Caki2 (cell line): ENCODE results near the gene AGMAT. TPM values are rescaled to one million over a fixed set of nuclear protein-coding genes. Genes with fewer than 3 reads are reported as not detected.
A peak's percentile ranks its signal among the peaks of the same experiment; 100 is the strongest.
"Not testable (repeated sequence)": the region's sequence is repeated elsewhere in the genome, so short reads cannot be mapped to it uniquely, and the experiment has no call there.

ENCODE experiments used
- DNase-seq: peaks from one replicate; pipeline ENCODE4 v3.0.0-alpha.2; 2015; ENCODE audit warnings: low read depth
- in situ Hi-C: cut with HindIII; loops from 2 replicates; pipeline ENCODE4 v1.10.0; 2016; ENCODE audit warnings: low sequenced_read_pairs, low pct_unique_long_range_greater_than_20kb, mixed read lengths
- total RNA-seq: library from RNA; depleted of rRNA; stranded (reverse); fragments of >200 nt; shearing (Covaris generic); gene quantifications from 2 replicates; pipeline ENCODE4 v1.2.3, GENCODE V29; 2014; ENCODE audit warnings: low replicate concordance

The AGMAT gene
- total RNA-seq, 1 experiment from 2014 or later, result 0.10 TPM

DNA sequence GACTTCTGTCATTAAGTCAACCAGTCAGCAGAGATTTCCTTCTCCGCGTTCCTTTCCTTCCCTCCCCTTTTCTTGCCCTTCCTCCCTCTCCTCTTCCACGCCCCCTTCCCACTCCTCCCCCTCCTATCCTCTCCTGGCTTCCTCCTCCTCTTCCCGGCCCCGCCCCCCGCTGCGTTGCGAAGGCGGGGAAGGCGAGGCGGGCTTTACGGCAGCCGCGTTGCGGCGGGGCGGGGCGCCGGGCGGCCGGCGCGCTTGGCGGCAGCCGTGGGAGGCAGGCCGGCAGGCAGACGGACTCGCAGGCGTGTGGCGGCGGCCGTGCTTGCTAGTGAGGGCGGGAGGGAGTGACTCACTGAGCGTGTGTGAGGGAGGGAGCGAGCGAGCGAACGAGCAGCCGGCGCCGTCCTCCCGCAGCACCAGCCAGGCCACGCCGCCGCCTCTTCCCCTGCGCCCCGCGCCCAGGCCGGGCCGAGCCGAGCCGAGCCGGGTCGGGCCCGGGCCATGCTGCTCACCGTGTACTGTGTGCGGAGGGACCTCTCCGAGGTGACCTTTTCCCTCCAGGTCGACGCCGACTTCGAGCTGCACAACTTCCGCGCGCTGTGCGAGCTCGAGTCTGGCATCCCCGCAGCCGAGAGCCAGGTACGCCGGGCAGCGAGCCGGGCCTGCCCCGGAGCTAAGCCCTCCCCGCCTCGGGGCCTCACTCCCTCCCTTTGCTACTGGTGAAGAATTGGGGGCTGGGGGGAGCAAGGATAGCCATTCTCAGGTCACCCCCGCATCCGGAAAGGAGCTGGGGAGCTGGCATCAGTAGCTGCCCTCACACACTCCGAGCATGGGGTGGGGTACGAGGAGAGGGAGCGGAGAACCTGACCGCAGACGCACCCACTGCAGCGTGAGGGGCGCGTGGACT, 32.6 kb upstream of the AGMAT start, which contains the start of gene DDI2:
DDI2 (plus strand) TSS at position 286 of the 904 bp plus-strand sequence; CDS start at position 499, 213 bp downstream.
- in situ Hi-C loops, result no loop called here
- peak; percentile 99 for DNase-seq

DNA sequence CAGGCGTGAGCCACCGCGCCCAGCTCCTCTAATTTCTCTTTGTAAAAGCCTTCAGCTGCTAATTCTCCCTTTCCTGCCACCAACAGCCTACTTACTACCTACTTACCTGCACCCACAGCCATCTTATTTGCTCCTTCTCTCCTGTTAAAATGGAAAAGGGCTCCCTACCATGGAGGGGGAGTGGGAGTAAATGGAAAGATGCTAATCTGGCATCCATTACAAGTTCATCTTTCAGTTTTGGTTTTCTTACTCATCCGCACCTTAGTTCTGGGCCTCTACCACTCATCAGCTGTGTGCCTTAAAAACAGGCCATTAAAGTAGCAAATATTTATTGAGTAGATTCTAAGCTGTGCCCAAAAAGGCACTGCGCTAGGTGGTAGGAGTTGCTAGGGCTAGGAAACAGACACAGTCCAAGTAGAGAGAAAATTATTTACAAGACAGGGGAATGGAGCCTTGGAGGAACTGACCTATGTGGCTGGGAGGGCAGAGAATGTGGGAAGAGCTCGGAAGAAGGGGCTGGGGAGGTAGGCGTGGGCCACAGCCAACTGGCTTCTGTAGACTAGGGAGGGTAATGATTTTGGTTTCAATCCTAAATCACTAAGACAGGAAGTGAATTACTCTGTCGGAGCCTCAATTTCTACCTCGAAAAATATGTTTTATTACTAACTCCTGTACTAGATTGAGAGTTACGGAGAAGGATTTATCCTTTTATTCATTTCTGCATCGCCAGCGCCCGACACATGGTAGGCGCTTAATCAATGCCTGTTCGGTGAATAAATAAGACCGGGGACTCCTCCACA, 31.7 kb upstream of the AGMAT start:
- no peak for DNase-seq
- in situ Hi-C loops, result no loop called here

DNA sequence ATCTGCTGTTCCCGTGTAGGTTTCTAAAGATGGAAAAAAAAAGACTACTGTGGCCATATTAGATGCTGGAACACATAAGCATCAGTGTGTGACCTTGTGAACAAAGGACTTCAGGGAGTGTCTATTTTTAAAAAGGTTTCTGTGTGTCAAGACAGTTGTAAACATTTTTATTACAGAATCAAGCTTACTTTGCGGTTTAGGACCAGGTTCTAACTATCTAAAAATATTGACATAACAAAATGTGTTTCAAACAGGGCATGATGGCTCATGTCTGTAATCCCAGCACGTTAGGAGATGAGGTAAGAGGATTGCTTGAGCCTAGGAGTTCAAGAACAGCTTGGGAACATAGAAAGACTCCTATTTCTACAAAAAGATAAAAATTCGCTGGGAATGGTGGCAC, 25.3 kb upstream of the AGMAT start:
- in situ Hi-C loops, result no loop called here
- DNase-seq, result no peak

DNA sequence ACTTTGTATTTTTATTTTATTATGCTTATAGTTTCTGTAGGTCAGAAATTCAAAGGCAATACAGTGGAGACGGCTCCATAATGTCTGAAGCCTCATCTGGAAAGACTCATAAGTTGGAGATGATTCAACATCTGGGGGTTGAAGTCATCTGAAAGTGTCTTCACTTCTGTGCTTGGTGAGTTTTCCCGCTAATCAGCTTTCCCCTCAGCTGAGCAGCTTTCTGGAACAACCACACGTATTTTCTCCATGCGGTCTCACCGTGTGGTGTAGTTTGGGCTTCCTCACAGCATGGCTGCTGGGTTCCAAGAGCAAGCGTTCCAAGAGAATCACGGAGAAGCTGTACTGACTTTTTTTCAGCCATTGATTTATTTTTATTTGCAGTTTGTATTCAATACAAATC, 24.8 kb upstream of the AGMAT start:
- in situ Hi-C loops, result no loop called here
- no peak for DNase-seq

DNA sequence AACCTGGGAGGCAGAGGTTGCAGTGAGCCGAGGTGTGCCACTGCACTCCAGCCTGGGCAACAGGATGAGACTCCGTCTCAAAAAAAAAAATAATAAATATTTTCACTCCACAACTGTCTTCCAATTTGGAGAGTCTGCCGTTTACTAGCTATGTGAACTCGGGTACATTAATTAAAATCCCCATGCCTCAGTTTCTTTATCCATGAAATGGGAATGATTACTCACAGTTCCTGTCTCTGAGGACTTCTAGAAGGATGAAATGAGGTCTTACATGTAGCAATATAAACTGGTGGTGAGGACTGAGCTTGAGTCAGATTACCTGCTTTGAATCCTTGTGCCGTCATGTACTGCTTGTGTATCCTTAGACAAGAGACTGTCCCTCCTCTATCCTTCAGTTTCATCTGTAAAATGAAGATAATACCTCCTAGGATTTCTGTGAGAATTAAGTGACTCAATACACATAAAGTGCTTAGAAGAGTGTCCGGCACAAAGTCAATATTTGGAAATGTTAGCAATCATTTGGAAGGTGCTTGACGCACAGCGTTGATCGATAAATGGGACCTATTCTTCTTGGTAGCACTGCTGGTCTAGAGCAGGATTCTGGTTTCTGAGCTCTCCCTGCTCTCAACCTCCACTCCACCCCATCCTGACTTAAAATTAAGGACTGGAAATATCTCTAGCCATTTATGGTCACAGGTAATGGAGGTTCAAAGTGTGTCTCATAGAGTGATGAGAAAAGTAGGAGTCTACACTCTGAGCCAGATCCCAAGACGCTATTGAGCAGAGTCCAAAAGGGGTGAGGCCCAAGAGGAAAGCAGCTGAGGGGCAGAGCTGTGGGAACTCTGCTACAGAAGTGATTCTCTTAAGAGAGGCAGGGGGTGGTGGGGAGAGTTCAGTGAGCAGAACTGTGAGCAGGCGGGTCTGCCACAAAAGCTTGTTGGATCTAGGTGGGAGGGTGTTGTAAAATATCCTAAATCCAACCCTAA, 20.8 kb upstream of the AGMAT start:
- DNase-seq, result no peak
- in situ Hi-C loops, result no loop called here

DNA sequence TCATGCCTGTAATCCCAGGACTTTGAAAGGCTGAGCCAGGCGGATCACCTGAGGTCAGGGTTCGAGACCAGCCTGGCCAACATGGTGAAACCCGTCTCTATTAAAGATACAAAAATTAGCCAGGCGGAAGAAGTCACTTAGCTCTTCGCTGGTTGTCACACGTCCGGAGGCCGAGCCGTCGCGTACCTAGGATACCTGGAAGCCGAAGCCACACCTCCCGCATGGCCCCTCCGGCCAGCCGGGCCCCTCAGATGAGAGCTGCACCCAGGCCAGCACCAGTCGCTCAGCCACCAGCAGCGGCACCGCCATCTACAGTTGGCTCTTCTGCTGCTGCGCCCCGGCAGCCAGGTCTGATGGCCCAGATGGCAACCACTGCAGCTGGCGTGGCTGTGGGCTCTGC, 19.5 kb upstream of the AGMAT start:
- in situ Hi-C loops, DNase-seq: not testable (repeated sequence)

DNA sequence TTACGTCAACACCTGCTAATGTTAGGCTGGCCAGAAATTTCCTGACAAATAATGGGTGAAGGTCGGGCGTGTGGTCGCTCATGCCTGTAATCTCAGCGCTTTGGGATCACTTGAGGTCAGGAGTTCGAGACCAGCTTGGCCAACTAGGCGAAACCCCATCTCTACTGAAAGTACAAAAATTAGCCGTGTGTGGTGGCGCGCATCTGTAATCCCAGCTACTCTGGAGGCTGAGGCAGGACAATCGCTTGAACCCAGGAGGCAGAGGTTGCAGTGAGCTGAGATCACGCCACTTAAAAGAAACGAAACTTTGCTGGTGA, 19.1 kb upstream of the AGMAT start:
- in situ Hi-C loops, DNase-seq: not testable (repeated sequence)

DNA sequence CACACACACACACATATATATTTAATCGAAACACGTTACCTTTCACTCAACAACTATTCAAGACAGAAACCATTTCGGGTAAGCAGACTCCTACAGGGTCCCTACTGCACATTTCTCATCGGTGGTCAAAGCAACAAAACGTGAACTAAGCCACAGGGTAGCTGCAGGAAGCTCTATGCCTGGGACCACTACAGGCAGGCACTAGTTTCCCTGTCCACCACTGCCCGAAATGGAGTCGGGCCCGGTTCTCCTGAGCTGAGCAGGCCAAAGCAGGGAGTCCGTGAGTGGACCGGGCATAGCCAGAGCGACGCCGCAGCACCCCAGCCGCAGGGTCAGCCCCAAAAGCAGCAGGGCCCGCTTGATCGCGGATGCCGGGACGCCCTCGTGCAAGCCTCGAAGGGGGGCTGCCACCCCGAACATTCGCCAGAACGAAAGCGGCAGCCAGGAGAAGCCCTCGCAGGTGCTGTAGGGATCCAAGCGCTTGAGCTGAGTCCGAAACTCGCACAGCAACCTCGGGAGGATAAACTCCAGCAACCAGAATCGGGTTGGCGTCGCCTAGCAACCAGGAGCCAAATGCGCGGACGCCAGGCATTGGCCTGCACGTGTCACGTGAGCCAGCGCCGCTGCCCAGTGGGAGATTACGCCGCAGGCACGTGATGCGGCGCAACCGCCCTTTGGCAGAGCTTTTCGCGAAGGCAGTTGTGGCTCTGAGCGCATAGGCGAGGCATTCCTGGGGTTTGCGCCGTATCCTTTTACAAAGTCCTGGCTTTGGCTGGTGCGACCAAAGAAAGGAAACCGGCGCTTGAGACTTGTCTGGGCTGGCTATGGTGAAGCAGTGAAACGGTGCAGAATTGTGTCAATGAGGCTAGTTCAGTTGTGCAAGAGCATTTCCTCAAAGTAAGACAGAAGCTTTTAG, 18.5 kb upstream of the AGMAT start:
- in situ Hi-C loops, result no loop called here
- DNase-seq, result peak; percentile 89

DNA sequence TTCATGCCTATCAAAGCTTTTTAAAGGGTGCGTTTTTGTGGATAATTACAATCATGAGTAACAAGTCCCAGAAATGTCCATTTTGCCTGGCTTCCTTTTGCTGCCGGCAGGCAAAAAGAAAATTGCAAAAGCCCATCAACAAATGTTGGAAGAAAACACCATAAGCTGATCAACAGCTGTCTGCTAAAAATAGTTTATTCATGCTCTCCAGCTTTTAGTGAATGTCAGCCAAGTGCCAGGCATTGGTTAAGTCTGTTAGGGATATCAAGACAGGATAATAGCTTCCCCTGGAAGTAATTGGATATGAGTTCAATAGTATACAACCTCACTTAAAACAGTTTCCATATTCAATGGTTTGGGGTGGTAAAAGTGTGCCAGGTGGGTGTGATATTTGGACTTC, 13.6 kb upstream of the AGMAT start:
- in situ Hi-C loops, result no loop called here

DNA sequence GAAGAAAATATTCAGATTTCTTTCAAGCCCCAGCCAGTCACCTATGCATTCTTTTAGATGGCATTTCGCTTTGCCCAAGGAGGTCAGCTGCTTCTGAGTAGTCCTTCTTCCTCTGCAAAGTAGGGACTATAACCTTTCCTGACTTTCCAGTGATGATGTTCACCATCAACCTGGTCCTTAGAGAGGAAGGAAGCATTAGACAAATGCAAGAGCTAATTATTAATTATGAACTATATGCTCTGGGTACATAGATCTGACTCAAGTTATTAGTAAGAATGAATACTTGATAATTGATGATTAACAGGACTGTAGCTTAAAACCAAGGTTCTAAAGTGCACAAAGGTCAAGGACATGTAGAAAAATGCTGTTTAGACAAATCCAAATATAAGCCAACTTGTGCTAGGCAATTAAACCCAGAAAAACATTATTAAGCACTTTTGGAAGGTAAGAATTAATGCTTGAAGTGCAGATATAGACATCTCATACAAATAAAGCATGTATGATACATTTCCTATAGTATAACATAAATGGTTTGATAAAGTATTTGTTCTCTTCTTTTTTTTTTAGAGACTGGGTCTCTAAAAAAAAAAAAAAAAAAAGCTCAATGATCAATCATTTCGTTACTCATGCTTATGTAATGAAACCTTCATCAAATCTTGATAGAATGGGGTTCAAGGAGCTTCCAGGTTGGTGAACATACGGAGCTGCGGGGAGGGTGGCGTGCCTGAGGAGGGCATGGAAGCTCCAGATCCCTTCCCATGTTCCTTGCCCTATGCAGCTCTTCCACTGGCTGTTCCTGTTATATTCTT, 11.2 kb upstream of the AGMAT start:
- in situ Hi-C loops, result no loop called here

More for the DNA sequence above, 13.6 kb upstream of the AGMAT start:
- DNase-seq, result no peak

DNA sequence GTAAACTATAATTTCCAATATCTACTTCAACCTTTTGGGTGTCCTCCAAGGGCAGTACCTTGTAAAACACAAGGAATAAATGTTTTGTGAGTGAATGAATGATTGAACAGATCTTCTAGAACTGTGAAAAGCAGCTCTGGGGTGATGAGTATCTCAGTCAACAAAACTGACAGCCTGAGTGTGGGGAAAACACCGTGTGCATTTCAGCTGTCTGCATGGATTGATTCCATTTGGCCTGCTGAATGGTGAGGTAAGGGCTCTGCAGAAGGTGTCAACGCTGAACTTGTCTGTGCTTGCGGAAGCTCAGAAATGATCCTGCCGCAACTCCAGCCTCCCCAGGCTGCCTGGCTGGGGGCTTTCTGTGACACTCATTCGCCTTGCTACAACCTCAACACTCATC, 7.4 kb upstream of the AGMAT start:
- in situ Hi-C loops, result no loop called here
- DNase-seq, result no peak

More for the DNA sequence above, 11.2 kb upstream of the AGMAT start:
- DNase-seq, result no peak

DNA sequence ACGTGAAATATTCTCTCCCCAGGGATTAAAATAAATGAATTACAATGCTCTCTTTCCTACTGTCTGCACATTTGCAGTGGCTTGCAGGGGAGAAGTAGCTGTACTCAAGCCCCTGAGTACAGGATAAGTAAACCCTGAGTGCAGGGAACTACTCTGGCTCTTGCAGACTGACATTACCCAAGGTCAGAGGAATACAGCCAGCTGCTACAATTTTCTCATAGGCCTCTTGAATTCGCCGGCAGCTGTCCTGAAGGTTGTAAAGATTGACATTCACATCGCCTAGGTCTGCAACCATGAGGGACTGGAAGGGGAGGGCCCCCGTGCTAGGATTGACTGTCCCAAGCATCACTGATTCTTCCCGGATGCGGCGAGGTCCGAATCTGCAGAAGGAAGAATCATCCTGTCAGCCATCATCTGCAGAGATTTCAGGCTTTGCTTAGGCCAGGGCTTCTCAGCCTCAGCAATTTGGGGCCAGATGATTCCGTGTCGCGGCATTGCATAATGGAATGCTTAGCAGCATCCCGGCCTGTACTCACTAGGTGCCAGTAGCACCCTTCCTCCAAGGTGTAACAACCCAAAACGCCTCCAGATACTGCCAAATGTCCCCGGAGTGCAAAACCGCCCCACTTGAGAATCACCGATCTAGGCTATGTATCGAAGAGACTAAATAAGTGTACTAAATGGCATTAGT, 1.7 kb downstream of the AGMAT start:
- no peak for DNase-seq
- in situ Hi-C loops, result no loop called here

DNA sequence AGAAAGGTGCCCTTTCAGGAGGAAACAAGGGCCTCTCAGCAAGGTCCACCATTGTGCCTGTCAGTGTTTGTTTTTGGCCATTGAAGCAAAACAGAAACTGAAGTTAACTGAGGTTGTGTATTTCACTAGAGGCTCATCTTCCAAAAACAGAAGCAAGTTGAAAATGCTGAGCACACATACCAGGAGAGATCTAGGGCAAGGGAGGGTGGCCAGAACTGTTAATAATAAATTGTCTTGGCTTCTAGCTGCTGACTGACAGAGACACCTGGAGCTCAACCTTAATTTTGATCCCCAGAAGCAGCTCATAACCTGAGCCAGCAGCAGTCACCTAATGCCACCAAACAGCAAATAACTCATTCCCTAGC, 5.2 kb downstream of the AGMAT start:
- in situ Hi-C loops, result no loop called here
- no peak for DNase-seq

DNA sequence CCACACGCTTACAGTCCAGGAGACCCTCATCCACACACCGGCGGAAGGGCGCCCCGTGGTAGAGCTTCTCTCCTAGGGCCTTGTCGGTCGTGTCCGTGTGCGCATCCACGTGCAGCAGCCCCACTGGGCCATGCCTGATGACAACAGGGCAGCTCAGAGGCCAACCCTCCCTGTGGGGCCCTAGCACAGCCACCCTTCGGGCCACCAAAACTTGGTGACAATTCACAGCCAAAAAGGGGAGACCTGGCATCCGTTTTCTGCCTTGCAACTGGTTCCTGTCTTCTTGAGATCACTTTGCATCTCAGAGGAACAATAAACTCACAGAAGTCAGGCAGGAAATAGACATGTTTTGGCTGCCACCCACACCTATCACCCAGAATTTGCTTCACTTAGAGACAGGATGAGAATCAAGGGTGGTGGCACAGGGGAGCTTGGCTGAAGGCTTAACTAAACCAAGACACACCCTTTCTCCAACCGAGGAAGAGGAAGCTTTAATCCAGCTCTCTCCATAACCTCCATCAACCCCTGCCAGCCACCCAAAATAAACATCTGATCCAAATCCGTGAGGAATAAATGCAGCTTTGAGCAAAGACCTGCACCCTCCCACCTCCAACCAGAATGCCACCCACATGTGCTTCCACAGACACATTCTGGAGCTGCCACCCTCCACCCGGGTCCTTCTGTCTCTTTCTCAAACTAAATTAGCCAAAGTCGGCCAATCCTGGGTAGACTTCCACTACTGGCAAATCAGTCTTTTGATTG, 5.7 kb downstream of the AGMAT start:
- in situ Hi-C loops, result no loop called here
- DNase-seq, result no peak

DNA sequence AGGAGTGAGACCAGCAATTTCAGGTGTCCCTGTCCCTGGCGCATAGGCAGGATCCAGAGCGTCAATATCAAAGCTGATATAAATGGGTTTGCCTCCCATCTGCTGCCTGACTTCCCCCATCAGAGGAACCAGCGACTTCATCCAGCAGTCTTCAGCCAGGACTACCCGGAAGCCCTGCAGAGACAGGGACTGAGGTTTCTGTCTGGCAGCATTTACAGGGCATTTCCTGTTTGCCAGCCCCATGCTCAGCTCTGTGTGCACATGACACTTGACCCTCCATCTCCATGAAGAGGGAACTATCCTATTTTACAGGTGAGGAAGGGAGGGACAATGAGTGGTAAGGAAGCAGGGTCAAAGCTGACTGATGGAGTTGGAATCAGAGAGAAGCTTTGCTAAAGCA, 7.2 kb downstream of the AGMAT start:
- in situ Hi-C loops, result no loop called here
- no peak for DNase-seq
